Neural progenitor cell (in vitro differentiated cells): Measurements from ENCODE around the gene USP7.

Source experiments
- EZH2 ChIP-seq: fragments of 200-600 bp; sonication (generic); IDR thresholded peaks from 2 replicates; pipeline ENCODE4 v1.6.1; 2017; ENCODE audit warnings: antibody characterized with exemption, mild to moderate bottlenecking, moderate library complexity
- EZH2phosphoT487 ChIP-seq: fragments of 200-600 bp; sonication (generic); IDR thresholded peaks from 2 replicates; pipeline ENCODE4 v1.6.1; 2017; ENCODE audit warnings: antibody characterized with exemption
- TF ChIP-seq, protein P1 (sequence below): fragments of 200-600 bp; sonication (generic); IDR thresholded peaks from 2 replicates; pipeline ENCODE4 v1.5.1; 2017; ENCODE audit warnings: antibody characterized with exemption, mild to moderate bottlenecking

- TF ChIP-seq, protein P1, sequence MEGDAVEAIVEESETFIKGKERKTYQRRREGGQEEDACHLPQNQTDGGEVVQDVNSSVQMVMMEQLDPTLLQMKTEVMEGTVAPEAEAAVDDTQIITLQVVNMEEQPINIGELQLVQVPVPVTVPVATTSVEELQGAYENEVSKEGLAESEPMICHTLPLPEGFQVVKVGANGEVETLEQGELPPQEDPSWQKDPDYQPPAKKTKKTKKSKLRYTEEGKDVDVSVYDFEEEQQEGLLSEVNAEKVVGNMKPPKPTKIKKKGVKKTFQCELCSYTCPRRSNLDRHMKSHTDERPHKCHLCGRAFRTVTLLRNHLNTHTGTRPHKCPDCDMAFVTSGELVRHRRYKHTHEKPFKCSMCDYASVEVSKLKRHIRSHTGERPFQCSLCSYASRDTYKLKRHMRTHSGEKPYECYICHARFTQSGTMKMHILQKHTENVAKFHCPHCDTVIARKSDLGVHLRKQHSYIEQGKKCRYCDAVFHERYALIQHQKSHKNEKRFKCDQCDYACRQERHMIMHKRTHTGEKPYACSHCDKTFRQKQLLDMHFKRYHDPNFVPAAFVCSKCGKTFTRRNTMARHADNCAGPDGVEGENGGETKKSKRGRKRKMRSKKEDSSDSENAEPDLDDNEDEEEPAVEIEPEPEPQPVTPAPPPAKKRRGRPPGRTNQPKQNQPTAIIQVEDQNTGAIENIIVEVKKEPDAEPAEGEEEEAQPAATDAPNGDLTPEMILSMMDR = no peak
- TF ChIP-seq EZH2phosphoT487 (no peak), EZH2 (no peak)
These were observed 52.9 kb downstream of the USP7 start for GRCh38 chr16:8910811-8911210.
